ENCODE data around the gene BTRC.
"Not testable (repeated sequence)": the region's sequence is repeated elsewhere in the genome, so short reads cannot be mapped to it uniquely, and the experiment has no call there.

The BTRC gene

GRCh38 chr10:101337836-101338235 lies 16.1 kb upstream of the BTRC start:
- DNase-seq (ENCODE audit: low read depth, low spot score): no peak
- no peak overlapping the region for H3K4me3 ChIP-seq (ENCODE audit: low read length)

DNA sequence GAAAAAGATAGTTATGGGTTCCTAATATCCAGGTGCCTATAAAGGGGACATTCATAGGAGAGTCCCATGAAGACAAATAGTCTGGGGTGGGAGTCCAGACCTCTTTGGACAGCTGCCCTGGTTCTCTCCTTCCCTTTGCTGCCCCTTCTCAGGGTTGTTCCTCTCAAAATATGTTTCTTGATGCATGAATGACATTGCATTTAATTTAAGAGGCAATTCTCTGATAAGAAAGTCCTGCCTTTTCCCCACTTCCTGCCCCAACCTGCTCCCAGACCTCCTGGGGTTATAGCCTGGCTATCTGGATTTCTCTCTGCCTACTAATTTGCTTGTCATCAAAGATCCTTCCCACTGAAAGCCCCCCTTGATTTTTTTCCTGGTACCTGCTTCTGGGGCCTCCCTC lies 12.5 kb upstream of the BTRC start:
- DNase-seq (ENCODE audit: low read depth, low spot score): no peak
- no peak overlapping the region for H3K4me3 ChIP-seq (ENCODE audit: low read length)

GRCh38 chr10:101346177-101346576 lies 7.8 kb upstream of the BTRC start:
- DNase-seq (ENCODE audit: low read depth, low spot score): no peak
- H3K4me3 ChIP-seq (ENCODE audit: low read length): no peak overlapping the region

- H3K4me3 ChIP-seq (ENCODE audit: low read length): no peak overlapping the region
- DNase-seq (ENCODE audit: low read depth, low spot score): no peak
Measured at GRCh38 chr10:101351017-101351416, 2.9 kb upstream of the BTRC start.

GRCh38 chr10:101351477-101351876 lies 2.5 kb upstream of the BTRC start:
- DNase-seq (ENCODE audit: low read depth, low spot score): no peak
- H3K4me3 ChIP-seq (ENCODE audit: low read length): no peak overlapping the region

DNA sequence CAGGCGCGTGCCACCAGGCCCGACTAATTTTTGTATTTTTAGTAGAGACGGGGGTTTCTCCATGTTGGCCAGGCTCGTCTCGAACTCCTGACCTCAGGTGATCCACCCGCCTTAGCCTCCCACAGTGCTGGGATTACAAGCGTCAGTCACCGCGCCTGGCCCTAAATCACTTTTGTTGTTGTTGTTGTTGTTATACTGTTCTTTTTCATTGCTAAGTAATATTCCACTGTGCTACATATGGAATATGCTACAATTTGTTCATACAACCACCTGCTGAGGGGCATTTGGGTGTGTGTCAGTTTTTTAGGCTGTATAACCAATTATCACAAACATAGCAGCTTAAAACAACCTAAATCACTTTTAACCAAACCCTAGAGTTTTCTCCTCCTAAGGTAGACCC lies 1.1 kb upstream of the BTRC start:
- DNase-seq (ENCODE audit: low read depth, low spot score); H3K4me3 ChIP-seq (ENCODE audit: low read length): not testable (repeated sequence)

DNA sequence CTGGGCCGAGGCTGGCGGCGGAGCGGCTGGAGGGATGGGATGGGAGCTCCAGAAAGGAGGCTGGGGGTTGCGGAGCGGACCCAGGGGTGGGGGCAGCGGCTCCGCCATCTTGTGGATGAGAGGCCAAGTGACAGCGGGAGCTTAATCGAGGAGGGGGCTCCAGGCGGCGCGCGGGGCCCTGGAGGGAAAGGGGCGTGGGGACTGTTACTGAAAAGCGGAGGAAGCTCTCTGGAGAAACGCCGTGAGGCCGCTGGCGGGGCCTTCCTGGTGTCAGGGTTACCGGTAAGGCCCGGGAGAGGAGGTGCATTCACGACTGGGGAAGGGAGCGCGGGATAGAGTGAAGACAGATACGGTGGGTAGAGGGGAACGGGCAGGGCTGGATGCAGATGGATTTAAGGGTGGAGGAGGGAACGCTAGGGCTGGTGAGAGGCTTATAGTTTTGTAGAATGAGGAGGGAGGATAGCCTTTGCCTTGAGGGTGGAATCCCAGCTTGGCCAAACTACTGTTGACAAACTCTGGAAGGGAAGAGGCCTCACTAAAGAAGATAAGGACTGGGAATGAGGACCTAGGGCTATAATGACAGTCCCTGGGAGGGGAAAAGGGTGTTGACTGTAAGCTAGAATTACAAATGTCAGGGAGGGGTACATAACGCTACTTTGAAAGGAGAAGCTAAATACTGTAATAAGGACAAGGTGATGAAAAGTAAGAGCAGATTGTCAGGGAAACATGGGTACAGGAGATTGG lies 535 bp downstream of the BTRC start:
- peak overlapping the region; percentile 72 for H3K4me3 ChIP-seq (ENCODE audit: low read length)
- peak; percentile 16 for DNase-seq (ENCODE audit: low read depth, low spot score)

DNA sequence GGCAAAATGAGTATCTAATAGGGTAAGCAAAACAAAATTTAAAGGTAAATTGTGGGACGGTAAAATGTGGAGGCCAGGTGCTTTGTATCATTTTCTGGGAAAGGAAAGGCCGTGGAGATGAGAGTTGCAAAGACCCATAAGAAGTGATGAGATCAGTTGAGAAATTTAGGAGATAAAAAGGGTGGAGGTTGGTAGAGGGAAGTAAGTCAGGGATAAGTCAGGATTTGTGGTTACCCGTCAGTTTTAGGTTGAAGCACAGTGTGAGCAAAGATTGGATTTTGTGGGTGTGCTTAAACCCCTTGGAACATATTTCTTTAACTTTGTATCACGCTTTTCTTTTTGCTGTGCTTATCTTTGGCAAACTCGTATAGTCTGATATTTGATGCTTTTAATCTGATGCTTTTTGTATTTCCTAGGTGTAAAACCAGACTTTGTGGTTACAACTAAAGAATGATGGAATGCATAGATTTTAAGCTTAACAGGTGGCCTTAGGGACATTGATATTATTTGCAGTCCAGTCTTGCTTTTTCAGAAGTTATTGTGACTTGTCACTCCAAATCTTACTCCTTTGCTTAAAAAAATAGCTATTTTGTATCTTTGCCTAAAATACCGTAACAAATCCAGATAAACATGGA lies 1.2 kb downstream of the BTRC start:
- DNase-seq (ENCODE audit: low read depth, low spot score): no peak

GRCh38 chr10:101356132-101356531 lies 2.2 kb downstream of the BTRC start:
- no peak overlapping the region for H3K4me3 ChIP-seq (ENCODE audit: low read length)
- DNase-seq (ENCODE audit: low read depth, low spot score): no peak

More for the DNA sequence above, 1.2 kb downstream of the BTRC start:
- peak overlapping the region; percentile 72 for H3K4me3 ChIP-seq (ENCODE audit: low read length)

DNA sequence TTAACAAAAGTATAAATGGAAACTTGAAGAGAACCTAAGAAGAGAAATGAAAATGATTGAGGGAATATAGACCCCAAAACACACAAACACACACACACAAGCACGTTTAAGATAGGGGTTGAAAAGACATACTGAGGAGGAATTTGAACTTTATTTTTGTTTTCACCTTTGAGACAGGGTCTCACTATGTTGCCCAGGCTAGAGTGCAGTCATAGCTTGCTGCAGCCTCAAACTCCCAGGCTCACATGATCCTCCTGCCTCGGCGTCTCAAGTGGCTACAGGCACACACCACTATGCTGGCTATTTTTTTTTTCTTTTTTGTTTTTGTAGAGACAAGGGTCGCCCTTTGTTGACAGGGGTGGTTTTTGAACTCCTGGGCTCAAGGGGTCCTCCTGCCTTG lies 4.0 kb downstream of the BTRC start:
- H3K4me3 ChIP-seq (ENCODE audit: low read length): no peak overlapping the region
- no peak for DNase-seq (ENCODE audit: low read depth, low spot score)

DNA sequence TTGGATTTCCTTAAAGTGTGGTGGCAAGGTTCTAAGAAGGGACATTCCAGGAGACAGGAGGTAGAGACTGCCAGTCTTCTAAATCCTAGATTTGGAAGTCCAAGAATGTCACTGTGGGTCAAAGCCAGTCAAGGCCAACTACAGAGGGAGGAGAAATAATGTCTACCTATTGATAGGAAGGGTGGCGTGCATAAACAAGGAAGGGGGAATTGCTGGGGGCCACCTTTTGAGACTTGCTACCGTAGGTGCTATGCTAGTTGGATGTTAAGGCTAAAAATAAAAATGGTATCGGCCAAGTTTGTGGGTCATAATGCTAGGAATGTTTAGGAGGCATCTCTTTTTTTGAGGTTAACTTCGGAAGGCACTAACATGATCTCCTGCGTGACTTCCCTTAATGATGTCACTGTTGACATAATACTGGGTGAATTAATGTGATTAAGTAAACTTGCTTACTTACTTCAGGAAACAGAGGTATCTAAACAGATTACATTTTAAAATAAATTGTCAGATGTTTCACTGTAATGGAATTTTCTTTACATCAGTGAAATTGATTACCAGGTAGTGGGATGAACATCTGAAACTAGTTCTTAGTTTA lies 4.8 kb downstream of the BTRC start:
- no peak overlapping the region for H3K4me3 ChIP-seq (ENCODE audit: low read length)

GRCh38 chr10:101360090-101360489 lies 6.1 kb downstream of the BTRC start:
- H3K4me3 ChIP-seq (ENCODE audit: low read length); DNase-seq (ENCODE audit: low read depth, low spot score): not testable (repeated sequence)

More for the DNA sequence above, 4.8 kb downstream of the BTRC start:
- DNase-seq (ENCODE audit: low read depth, low spot score): no peak

DNA sequence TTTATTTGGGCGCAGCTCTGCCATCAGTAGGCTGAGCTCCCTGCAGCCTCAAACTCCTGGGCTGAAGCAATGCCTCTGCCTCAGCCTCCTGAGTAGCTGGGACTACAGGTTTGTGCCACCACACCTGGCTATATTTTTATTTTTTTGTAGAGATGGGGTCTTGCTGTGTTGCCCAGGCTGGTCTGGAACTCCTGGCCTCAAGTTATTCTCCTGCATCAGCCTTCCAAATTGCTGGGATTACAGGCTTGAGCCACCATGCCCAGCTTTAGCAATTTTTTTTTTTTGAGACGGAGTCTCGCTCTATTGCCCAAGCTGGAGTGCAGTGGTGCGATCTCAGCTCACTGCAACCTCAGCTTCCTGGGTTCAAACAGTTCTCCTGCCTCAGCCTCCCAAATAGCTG lies 6.9 kb downstream of the BTRC start:
- DNase-seq (ENCODE audit: low read depth, low spot score); H3K4me3 ChIP-seq (ENCODE audit: low read length): not testable (repeated sequence)

GRCh38 chr10:101363850-101364400 lies 10.0 kb downstream of the BTRC start:
- DNase-seq (ENCODE audit: low read depth, low spot score): no peak
- no peak overlapping the region for H3K4me3 ChIP-seq (ENCODE audit: low read length)

- no peak for DNase-seq (ENCODE audit: low read depth, low spot score)
- no peak overlapping the region for H3K4me3 ChIP-seq (ENCODE audit: low read length)
Measured at GRCh38 chr10:101364721-101365120, 10.8 kb downstream of the BTRC start.

DNA sequence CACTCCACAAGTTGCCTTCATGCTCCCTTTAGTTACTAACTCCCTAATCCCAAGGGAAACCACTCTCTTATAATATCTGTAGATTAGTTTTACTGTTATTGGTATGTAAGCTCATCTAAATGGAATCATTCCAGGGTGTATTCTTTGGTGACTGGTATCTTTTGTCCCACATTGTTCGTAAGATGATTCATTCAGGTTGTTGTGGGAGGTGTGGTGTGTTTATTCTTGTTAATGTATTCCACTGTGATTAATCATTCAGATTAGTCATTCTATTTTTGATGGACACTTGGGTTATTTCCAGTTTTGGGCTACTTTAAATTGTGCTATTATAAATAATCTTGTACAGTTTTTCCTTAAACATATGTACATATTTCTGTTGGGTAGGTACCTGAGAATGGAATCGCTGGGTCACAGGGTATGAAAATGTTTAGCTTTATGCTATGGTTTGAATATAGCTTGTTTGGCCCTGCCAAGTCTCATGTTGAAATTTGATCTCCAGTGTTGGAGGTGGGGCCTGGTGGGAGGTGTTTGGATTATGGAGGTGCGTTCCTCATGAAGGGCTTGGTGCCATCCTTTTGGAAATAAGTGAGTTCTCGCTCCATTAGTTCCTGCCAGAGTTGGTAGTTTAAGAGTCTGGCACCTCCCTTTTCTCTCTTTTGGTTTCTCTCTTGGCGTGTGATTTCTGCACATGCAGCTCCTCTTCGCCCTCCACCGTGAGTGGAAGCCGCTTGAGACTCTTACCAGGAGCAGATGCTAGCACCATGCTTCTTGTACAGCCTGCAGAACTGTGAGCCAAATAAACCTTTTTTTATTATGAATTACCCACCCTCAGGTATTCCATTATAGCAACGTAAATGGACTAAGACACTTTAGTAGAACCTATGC lies 13.8 kb downstream of the BTRC start:
- no peak for DNase-seq (ENCODE audit: low read depth, low spot score)
- no peak overlapping the region for H3K4me3 ChIP-seq (ENCODE audit: low read length)

DNA sequence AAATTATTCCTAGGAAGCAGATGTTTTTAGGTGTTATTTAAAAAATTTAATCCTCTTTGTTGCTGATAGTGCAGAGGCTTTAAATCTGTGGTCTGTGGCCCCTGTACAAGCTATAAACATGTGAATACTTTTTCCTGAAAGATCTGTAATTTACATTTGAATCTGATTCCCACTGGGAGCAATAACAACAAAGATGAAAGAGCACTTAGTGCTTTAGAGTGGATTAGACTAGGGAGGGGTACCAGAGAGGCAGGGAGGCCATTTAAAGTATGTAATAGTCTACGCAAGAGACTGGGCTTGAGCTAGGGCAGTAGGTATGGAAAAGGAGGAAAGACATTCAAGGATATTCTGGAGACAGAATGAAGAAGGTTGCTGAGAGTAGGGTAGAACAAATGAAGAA lies 19.1 kb downstream of the BTRC start:
- DNase-seq (ENCODE audit: low read depth, low spot score): no peak
- no peak overlapping the region for H3K4me3 ChIP-seq (ENCODE audit: low read length)

DNA sequence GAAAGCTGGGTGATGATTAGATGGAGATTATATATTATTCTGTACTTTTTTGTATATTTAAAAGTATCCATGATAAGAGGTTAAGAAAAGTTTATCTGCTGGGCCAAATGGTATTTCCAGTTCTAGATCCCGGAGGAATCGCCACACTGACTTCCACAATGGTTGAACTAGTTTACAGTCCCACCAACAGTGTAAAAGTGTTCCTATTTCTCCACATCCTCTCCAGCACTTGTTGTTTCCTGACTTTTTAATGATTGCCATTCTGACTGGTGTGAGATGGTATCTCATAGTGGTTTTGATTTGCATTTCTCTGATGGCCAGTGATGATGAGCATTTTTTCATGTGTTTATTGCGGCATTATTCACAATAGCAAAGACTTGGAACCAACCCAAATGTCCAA lies 20.0 kb downstream of the BTRC start:
- not testable (repeated sequence) for H3K4me3 ChIP-seq (ENCODE audit: low read length); DNase-seq (ENCODE audit: low read depth, low spot score)

DNA sequence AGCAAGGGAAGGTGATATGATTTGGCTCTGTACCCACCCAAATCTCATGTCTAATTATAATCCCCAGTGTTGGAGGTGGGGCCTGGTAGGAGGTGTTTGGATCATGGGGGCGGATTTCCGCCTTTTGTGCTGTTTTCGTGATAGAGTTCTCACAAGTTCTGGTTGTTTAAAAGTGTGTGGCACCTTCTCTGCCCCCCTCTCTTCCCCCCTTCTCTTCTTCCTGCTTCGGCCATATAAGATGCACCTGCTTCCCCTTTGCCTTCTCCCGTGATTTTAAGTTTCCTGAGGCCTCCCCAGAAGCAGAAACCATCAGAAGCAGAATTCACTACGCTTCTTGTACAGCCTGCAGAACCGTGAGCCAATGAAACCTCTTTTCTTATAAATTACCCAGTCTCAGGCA lies 21.1 kb downstream of the BTRC start:
- no peak for DNase-seq (ENCODE audit: low read depth, low spot score)
- no peak overlapping the region for H3K4me3 ChIP-seq (ENCODE audit: low read length)
